Stimulated activated CD8-positive, alpha-beta memory T cell treated with anti-CD3 and anti-CD28 coated beads, Interleukin-12 subunit alpha, Interleukin-12 subunit beta, amount 100 ng/mL, for 24 hours (primary cell): ENCODE data around the gene POSTN.

ENCODE experiments used
- DNase-seq: peaks from one replicate; pipeline ENCODE4 v3.0.0-alpha.2; 2020; ENCODE audit errors: extremely low read depth

Gene POSTN

GRCh38 chr13:37598597-37598996 is at the start of gene POSTN:
Gene POSTN (minus strand): TSS chr13:37598768. CDS start chr13:37598726, 42 bp downstream.
- DNase-seq = no peak

- no peak for DNase-seq
Measured at GRCh38 chr13:37647031-37647650, 48.6 kb upstream of the POSTN start.

- DNase-seq = no peak
Measured at GRCh38 chr13:37646531-37646930, 48.0 kb upstream of the POSTN start.

GRCh38 chr13:37645181-37645740 is 46.7 kb upstream of the POSTN start:
- DNase-seq = no peak

- DNase-seq = no peak
Measured at GRCh38 chr13:37641391-37641790, 42.8 kb upstream of the POSTN start.

GRCh38 chr13:37640499-37640898 is 41.9 kb upstream of the POSTN start:
- no peak for DNase-seq

GRCh38 chr13:37636701-37637100 is 38.1 kb upstream of the POSTN start:
- DNase-seq = no peak

GRCh38 chr13:37632294-37632693 is 33.7 kb upstream of the POSTN start:
- DNase-seq = no peak

GRCh38 chr13:37627428-37627827 is 28.9 kb upstream of the POSTN start:
- no peak for DNase-seq

- DNase-seq = no peak
Measured at GRCh38 chr13:37621811-37622361, 23.3 kb upstream of the POSTN start.

- DNase-seq = no peak
Measured at GRCh38 chr13:37618554-37618953, 20.0 kb upstream of the POSTN start.

GRCh38 chr13:37617173-37617572 is 18.6 kb upstream of the POSTN start:
- DNase-seq = no peak

- DNase-seq = no peak
Measured at GRCh38 chr13:37616131-37616530, 17.6 kb upstream of the POSTN start.

GRCh38 chr13:37615276-37615675 is 16.7 kb upstream of the POSTN start:
- DNase-seq = no peak

GRCh38 chr13:37613638-37614037 is 15.1 kb upstream of the POSTN start:
- no peak for DNase-seq

- DNase-seq = no peak
Measured at GRCh38 chr13:37613236-37613635, 14.7 kb upstream of the POSTN start.

- no peak for DNase-seq
Measured at GRCh38 chr13:37608750-37609339, 10.3 kb upstream of the POSTN start.

- no peak for DNase-seq
Measured at GRCh38 chr13:37602733-37603381, 4.3 kb upstream of the POSTN start.

GRCh38 chr13:37601648-37602440 is 3.3 kb upstream of the POSTN start:
- DNase-seq = no peak

- DNase-seq = no peak
Measured at GRCh38 chr13:37599519-37599918, 951 bp upstream of the POSTN start.

GRCh38 chr13:37597477-37598025 is 1.0 kb downstream of the POSTN start:
- DNase-seq = no peak

- no peak for DNase-seq
Measured at GRCh38 chr13:37596805-37597204, 1.8 kb downstream of the POSTN start.
